Breast epithelium (tissue), 4 donors: ENCODE results near the gene ASPG. TPM values are rescaled to one million over a fixed set of nuclear protein-coding genes. Genes with fewer than 3 reads are reported as not detected.

Source experiments
- DNase-seq, 2 donors: peaks; one replicate each; pipeline ENCODE4 v3.0.0-alpha.2; 2019; ENCODE audit warnings: low spot score in 2 of 2
- H3K27ac ChIP-seq, 2 donors: fragments of 200-600 bp; sonication (generic) in 1 of 2; one replicate each; pipeline ENCODE4 v1.5.1; 2016 to 2019; ENCODE audit warnings: mild to moderate bottlenecking in 1 of 2
- H3K27me3 ChIP-seq, 2 donors: fragments of 200-600 bp; sonication (generic) in 1 of 2; one replicate each; pipeline versions ENCODE4 v1.5.1 to v1.6.0; 2017 to 2019; ENCODE audit warnings: control low read depth in 1 of 2, mild to moderate bottlenecking in 1 of 2
- H3K36me3 ChIP-seq: fragments of 200-600 bp; one replicate; pipeline ENCODE4 v1.5.1; 2019
- H3K4me1 ChIP-seq, 2 donors: fragments of 200-600 bp; sonication (generic); one replicate each; pipeline ENCODE4 v1.5.1; 2016 to 2019; ENCODE audit warnings: control low read depth in 1 of 2
- H3K4me3 ChIP-seq, 3 donors: fragments of 200-600 bp; sonication (generic); 1 replicate in 2 of 3; 2 replicates in 1 of 3; pipeline ENCODE4 v1.5.1; 2016 to 2019; ENCODE audit warnings: mild to moderate bottlenecking in 3 of 3, moderate library complexity in 2 of 3
- H3K9me3 ChIP-seq, 2 donors: fragments of 200-600 bp; sonication (generic) in 1 of 2; one replicate each; pipeline ENCODE4 v1.5.1; 2016 to 2019; ENCODE audit warnings: control low read depth in 1 of 2
- CTCF ChIP-seq, 3 donors: fragments of 450-650 bp; IDR thresholded peaks; one replicate each; pipeline ENCODE4 v1.5.1; 2016 to 2017; ENCODE audit warnings: antibody characterized with exemption in 3 of 3, mild to moderate bottlenecking in 3 of 3, moderate library complexity in 3 of 3
- POLR2A ChIP-seq: fragments of 450-650 bp; IDR thresholded peaks from one replicate; pipeline ENCODE4 v1.6.1; 2016; ENCODE audit warnings: antibody characterized with exemption, mild to moderate bottlenecking, moderate library complexity
- POLR2AphosphoS5 ChIP-seq, 3 donors: sonication (generic); formaldehyde crosslinking; IDR thresholded peaks; one replicate each; pipeline ENCODE4 v1.6.1; 2017; ENCODE audit warnings: antibody characterized with exemption in 3 of 3
- intact Hi-C: fragments of 100-400 bp; cut with DNase I; formaldehyde crosslinking; loops from one replicate; pipeline ENCODE4 v1.15.1; 2023; ENCODE audit warnings: low total_unique reads
- total RNA-seq, 3 donors: library from RNA; depleted of rRNA; stranded (reverse); fragments of >200 nt; gene quantifications; one replicate each; pipeline ENCODE4 v1.1.0, GENCODE V29; 2016

The ASPG gene
- total RNA-seq, 3 donors from 2014 or later, result 0.15 to 0.33 TPM; not detected in 1

- Histone ChIP-seq H3K4me1 (no peaks in the 10 kb centered on the region), H3K4me3 (no peak overlapping the region), H3K9me3 (peaks cover 8 to 17% of the 10 kb centered on the region in 2 donors), H3K27me3 (peaks cover 0 to 7% of the 10 kb centered on the region in 2 donors), H3K36me3 (no peaks in the 10 kb centered on the region), H3K27ac (no peak overlapping the region)
- DNase-seq, result no peak
- TF ChIP-seq CTCF (IDR thresholded peaks at IDR 0.05), result no peak
- no peak for TF ChIP-seq POLR2AphosphoS5 (IDR thresholded peaks at IDR 0.05)
- TF ChIP-seq POLR2A, result no peak
- intact Hi-C loops, result no loop called here
These were observed 21.5 kb upstream of the ASPG start for GRCh38 chr14:104064003-104064402.

GRCh38 chr14:104066279-104066678 is 19.2 kb upstream of the ASPG start:
- DNase-seq, result no peak
- Histone ChIP-seq H3K36me3 (no peaks in the 10 kb centered on the region), H3K27me3 (peaks cover 0 to 16% of the 10 kb centered on the region in 2 donors), H3K4me1 (no peaks in the 10 kb centered on the region), H3K4me3 (no peak overlapping the region), H3K9me3 (peaks cover 8 to 17% of the 10 kb centered on the region in 2 donors), H3K27ac (no peak overlapping the region)
- intact Hi-C loops, result no loop called here
- TF ChIP-seq POLR2AphosphoS5 (IDR thresholded peaks at IDR 0.05), result no peak
- TF ChIP-seq CTCF (IDR thresholded peaks at IDR 0.05), result no peak
- TF ChIP-seq POLR2A, result no peak

GRCh38 chr14:104066719-104067295 is 18.7 kb upstream of the ASPG start:
- Histone ChIP-seq H3K4me1 (no peaks in the 10 kb centered on the region), H3K36me3 (no peaks in the 10 kb centered on the region), H3K27ac (no peak overlapping the region), H3K9me3 (peaks cover 8 to 17% of the 10 kb centered on the region in 2 donors), H3K27me3 (peaks cover 0 to 16% of the 10 kb centered on the region in 2 donors), H3K4me3 (no peak overlapping the region)
- TF ChIP-seq POLR2AphosphoS5 (IDR thresholded peaks at IDR 0.05) (no peak), CTCF (IDR thresholded peaks at IDR 0.05) (no peak), POLR2A (no peak)
- DNase-seq, result no peak
- intact Hi-C loops, result no loop called here

- intact Hi-C loops, result no loop called here
- no peak overlapping the region for H3K4me3 ChIP-seq
- no peak for DNase-seq
- H3K36me3 ChIP-seq, result no peaks in the 10 kb centered on the region
- H3K27me3 ChIP-seq, result peaks cover 0 to 21% of the 10 kb centered on the region in 2 donors
- TF ChIP-seq POLR2A (no peak), CTCF (IDR thresholded peaks at IDR 0.05) (no peak), POLR2AphosphoS5 (IDR thresholded peaks at IDR 0.05) (no peak)
- no peaks in the 10 kb centered on the region for H3K4me1 ChIP-seq
- H3K27ac ChIP-seq, result no peak overlapping the region
- H3K9me3 ChIP-seq, result peaks cover 13 to 27% of the 10 kb centered on the region in 2 donors
These were observed 16.0 kb upstream of the ASPG start for GRCh38 chr14:104069541-104069940.

DNA sequence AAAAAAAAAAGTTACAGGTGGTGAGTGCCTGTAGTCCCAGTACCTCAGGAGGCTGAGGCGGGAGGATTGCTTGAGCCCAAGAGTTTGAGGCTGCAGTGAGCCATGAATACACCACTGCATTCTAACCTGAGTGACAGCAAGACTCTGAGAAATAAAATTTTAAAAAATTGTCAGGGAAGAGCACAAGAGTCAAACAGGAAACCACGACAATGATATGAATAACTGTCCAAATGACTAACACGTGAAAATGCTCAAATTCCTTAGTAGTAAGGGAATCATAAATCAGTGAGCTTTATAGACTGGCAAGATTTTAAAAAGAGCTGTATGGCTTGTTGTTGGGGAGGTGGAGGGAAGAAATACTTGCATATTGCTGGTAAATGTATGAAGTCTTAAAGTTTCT is 12.9 kb upstream of the ASPG start:
- H3K4me3 ChIP-seq, result no peak overlapping the region
- H3K27ac ChIP-seq, result no peak overlapping the region
- peaks cover 0 to 21% of the 10 kb centered on the region in 2 donors for H3K27me3 ChIP-seq
- peaks cover 5 to 10% of the 10 kb centered on the region in 2 donors for H3K9me3 ChIP-seq
- TF ChIP-seq POLR2AphosphoS5 (IDR thresholded peaks at IDR 0.05), result no peak
- no peak for TF ChIP-seq CTCF (IDR thresholded peaks at IDR 0.05)
- no peak for TF ChIP-seq POLR2A
- DNase-seq, result no peak
- intact Hi-C loops, result no loop called here
- no peaks in the 10 kb centered on the region for H3K4me1 ChIP-seq
- H3K36me3 ChIP-seq, result no peaks in the 10 kb centered on the region
